ENCODE measurements around the gene NOXO1. TPM values are rescaled to one million over a fixed set of nuclear protein-coding genes. Genes with fewer than 3 reads are reported as not detected.

NOXO1 gene
- total RNA-seq, 3 donors from 2014 or later (not counting 1 experiment from before 2014, with no cell fraction given): not detected

DNA sequence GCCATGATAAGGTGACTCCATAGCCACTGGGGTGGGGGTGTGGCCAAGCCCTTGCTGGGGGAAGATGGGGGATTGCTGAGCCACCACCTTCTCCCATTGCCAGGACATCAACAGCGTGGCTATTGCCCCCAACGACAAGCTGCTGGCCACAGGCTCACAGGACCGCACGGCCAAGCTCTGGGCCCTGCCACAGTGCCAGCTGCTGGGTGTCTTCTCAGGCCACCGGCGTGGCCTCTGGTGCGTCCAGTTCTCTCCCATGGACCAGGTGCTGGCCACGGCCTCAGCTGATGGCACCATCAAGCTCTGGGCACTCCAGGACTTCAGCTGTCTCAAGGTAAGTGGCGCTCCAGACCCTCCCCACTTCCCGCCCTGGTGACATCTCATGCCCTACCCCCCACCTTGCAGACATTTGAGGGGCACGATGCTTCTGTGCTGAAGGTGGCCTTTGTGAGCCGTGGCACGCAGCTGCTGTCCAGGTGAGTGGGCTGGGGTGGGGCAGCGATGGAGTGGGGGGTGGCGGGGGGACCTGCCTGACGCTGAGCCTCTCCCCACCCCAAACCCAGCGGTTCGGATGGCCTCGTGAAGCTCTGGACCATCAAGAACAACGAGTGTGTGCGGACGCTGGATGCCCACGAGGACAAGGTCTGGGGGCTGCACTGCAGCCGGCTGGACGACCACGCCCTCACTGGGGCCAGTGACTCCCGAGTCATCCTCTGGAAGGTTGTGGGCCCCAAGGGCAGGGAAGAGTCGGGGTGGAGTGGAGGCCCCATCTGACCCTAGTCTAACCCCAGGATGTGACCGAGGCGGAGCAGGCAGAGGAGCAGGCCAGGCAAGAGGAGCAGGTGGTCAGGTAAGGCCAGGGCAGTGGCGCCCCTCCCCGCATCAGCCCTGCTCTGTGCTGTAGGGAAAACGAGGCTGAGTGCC lies 4.1 kb downstream of the NOXO1 start:
- Mint-ChIP-seq H3K9me3 (no peaks in the 10 kb centered on the region), H3K36me3 (no peaks in the 10 kb centered on the region), H3K4me3 (no peak overlapping the region), H3K27me3 (ENCODE audit: low read depth in 2 of 2) (peaks cover 0 to 7% of the 10 kb centered on the region in 2 donors), H3K27ac (no peak overlapping the region), H3K4me1 (peaks cover 6 to 8% of the 10 kb centered on the region in 2 donors)
- H3K4me3 ChIP-seq (ENCODE audit: low read length): no peak overlapping the region
- no peak overlapping the region for H3K27ac ChIP-seq (ENCODE audit: low read length)
- DNase-seq (no peak), ATAC-seq (no peak)
- TF ChIP-seq, protein P1, sequence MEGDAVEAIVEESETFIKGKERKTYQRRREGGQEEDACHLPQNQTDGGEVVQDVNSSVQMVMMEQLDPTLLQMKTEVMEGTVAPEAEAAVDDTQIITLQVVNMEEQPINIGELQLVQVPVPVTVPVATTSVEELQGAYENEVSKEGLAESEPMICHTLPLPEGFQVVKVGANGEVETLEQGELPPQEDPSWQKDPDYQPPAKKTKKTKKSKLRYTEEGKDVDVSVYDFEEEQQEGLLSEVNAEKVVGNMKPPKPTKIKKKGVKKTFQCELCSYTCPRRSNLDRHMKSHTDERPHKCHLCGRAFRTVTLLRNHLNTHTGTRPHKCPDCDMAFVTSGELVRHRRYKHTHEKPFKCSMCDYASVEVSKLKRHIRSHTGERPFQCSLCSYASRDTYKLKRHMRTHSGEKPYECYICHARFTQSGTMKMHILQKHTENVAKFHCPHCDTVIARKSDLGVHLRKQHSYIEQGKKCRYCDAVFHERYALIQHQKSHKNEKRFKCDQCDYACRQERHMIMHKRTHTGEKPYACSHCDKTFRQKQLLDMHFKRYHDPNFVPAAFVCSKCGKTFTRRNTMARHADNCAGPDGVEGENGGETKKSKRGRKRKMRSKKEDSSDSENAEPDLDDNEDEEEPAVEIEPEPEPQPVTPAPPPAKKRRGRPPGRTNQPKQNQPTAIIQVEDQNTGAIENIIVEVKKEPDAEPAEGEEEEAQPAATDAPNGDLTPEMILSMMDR (IDR thresholded peaks at IDR 0.05): no peak
- peaks cover 42% of the 10 kb centered on the region for H3K36me3 ChIP-seq (ENCODE audit: control insufficient read depth, insufficient read depth, low read length)
- peaks cover 18% of the 10 kb centered on the region for H3K4me1 ChIP-seq (ENCODE audit: control insufficient read depth, insufficient read depth, low read length)
- peaks cover 24% of the 10 kb centered on the region for H3K27me3 ChIP-seq (ENCODE audit: control insufficient read depth, insufficient read depth, low read length)
- intact Hi-C loops (cut with micrococcal nuclease): no loop called here
- no peaks in the 10 kb centered on the region for H3K9me3 ChIP-seq (ENCODE audit: control insufficient read depth, insufficient read depth, low read length)
- 96% methylated on average over 31 of the region's 33 CpGs for WGBS (ENCODE audit: insufficient coverage)

DNA sequence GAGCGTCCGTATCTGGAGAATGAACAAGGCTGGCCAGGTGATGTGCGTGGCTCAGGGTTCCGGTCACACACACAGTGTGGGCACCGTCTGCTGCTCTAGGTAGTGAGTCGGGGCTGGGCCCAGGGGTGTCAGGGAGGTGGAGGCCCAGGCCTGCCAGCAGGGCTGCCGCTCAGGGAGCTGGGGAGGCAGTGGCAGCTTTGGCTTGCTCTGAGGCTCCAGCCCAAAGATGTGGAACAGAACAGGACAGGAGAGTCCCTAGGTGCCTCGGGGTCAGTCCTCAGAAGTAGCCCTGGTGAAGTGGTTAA lies 5.1 kb downstream of the NOXO1 start:
- peaks cover 16 to 18% of the 10 kb centered on the region in 2 donors for H3K4me1 Mint-ChIP-seq
- Histone ChIP-seq H3K27ac (ENCODE audit: low read length) (no peak overlapping the region), H3K27me3 (ENCODE audit: control insufficient read depth, insufficient read depth, low read length) (peaks cover 15% of the 10 kb centered on the region), H3K4me1 (ENCODE audit: control insufficient read depth, insufficient read depth, low read length) (peaks cover 24% of the 10 kb centered on the region), H3K9me3 (ENCODE audit: control insufficient read depth, insufficient read depth, low read length) (no peaks in the 10 kb centered on the region), H3K36me3 (ENCODE audit: control insufficient read depth, insufficient read depth, low read length) (peaks cover 42% of the 10 kb centered on the region), H3K4me3 (ENCODE audit: low read length) (no peak overlapping the region)
- H3K4me3 Mint-ChIP-seq: no peak overlapping the region
- WGBS (ENCODE audit: insufficient coverage): 98% methylated on average over 8 of the region's 8 CpGs
- ATAC-seq (no peak), DNase-seq (no peak)
- peaks cover 0 to 2% of the 10 kb centered on the region in 2 donors for H3K27me3 Mint-ChIP-seq (ENCODE audit: low read depth in 2 of 2)
- H3K27ac Mint-ChIP-seq: no peak overlapping the region
- H3K9me3 Mint-ChIP-seq: no peaks in the 10 kb centered on the region
- H3K36me3 Mint-ChIP-seq: no peaks in the 10 kb centered on the region
- TF ChIP-seq, protein P1 (IDR thresholded peaks at IDR 0.05): no peak
- intact Hi-C loops (cut with micrococcal nuclease): no loop called here

GRCh38 chr16:1975432-1976215 lies 5.6 kb downstream of the NOXO1 start:
- peaks cover 18 to 23% of the 10 kb centered on the region in 2 donors for H3K4me1 Mint-ChIP-seq
- Histone ChIP-seq H3K4me1 (ENCODE audit: control insufficient read depth, insufficient read depth, low read length) (peaks cover 30% of the 10 kb centered on the region), H3K36me3 (ENCODE audit: control insufficient read depth, insufficient read depth, low read length) (peaks cover 42% of the 10 kb centered on the region), H3K4me3 (ENCODE audit: low read length) (no peak overlapping the region), H3K9me3 (ENCODE audit: control insufficient read depth, insufficient read depth, low read length) (no peaks in the 10 kb centered on the region), H3K27ac (ENCODE audit: low read length) (no peak overlapping the region), H3K27me3 (ENCODE audit: control insufficient read depth, insufficient read depth, low read length) (peaks cover 9% of the 10 kb centered on the region)
- intact Hi-C loops (cut with micrococcal nuclease): no loop called here
- H3K27ac Mint-ChIP-seq: no peak overlapping the region
- TF ChIP-seq, protein P1 (IDR thresholded peaks at IDR 0.05): no peak
- H3K27me3 Mint-ChIP-seq (ENCODE audit: low read depth in 2 of 2): no peaks in the 10 kb centered on the region
- no peaks in the 10 kb centered on the region for H3K36me3 Mint-ChIP-seq
- 97% methylated on average over 33 of the region's 33 CpGs for whole genome bisulfite sequencing (ENCODE audit: insufficient coverage)
- H3K4me3 Mint-ChIP-seq: no peak overlapping the region
- ATAC-seq: no peak
- DNase-seq: no peak
- H3K9me3 Mint-ChIP-seq: no peaks in the 10 kb centered on the region

Data from natural killer cell (primary cell).